Motor neuron (in vitro differentiated cells): ENCODE measurements around the gene PLA2G6. TPM values are rescaled to one million over a fixed set of nuclear protein-coding genes. Genes with fewer than 3 reads are reported as not detected.
A peak's percentile ranks its signal among the peaks of the same experiment; 100 is the strongest.

Experiments used
- ATAC-seq, 8 experiments: fragments of 200-7000 bp; cut with Tn5 transposase; replicated peaks in 6 of 8; 2 replicates each; pipeline ENCODE4 v1.8.0; 2021; ENCODE audit warnings: mild to moderate bottlenecking in 8 of 8, moderate library complexity in 8 of 8
- H3K27ac ChIP-seq, 2 donors: fragments of 250-450 bp; sonication (Bioruptor Pico); 2 replicates each; pipeline ENCODE4 v1.9.0; 2021; ENCODE audit warnings: antibody characterized with exemption in 2 of 2, mild to moderate bottlenecking in 2 of 2, moderate library complexity in 1 of 2
- H3K4me1 ChIP-seq, 2 donors: fragments of 250-450 bp; sonication (Bioruptor Pico); replicated peaks in 1 of 2; 2 replicates each; pipeline ENCODE4 v1.6.1; 2021; ENCODE audit warnings: antibody characterized with exemption in 2 of 2, mild to moderate bottlenecking in 2 of 2, moderate library complexity in 1 of 2
- H3K4me3 ChIP-seq, 5 donors: fragments of 250-450 bp; sonication (Bioruptor Pico); 2 replicates each; pipeline ENCODE4 v1.9.0; 2021; ENCODE audit warnings: antibody characterized with exemption in 5 of 5, mild to moderate bottlenecking in 5 of 5, moderate library complexity in 4 of 5
- WGBS, 10 experiments: fragments of 450-650 bp; shearing (Covaris generic); methylation state at CpG; one replicate each; pipeline ENCODE4 v1.0.0; 2022; 5-methylcytosine and 5-hydroxymethylcytosine counted together
- in situ Hi-C, 9 experiments: fragments of 400-800 bp; cut with MboI; loops; one replicate each; pipeline ENCODE4 v1.15.0; 2021; ENCODE audit warnings: low sequenced_read_pairs in 9 of 9, low pct_unique_long_range_greater_than_20kb in 2 of 9; ENCODE audit not compliant: unreplicated experiment in 9 of 9
- total RNA-seq, 8 experiments: library from RNA; unstranded; fragments of 300-600 nt; gene quantifications; 2 replicates each; pipeline versions ENCODE4 v1.2.3 to v1.2.4, GENCODE V29; 2022

Gene PLA2G6
- total RNA-seq, 8 experiments from 2014 or later: 8.6 to 56.8 (median 16.6) TPM

DNA sequence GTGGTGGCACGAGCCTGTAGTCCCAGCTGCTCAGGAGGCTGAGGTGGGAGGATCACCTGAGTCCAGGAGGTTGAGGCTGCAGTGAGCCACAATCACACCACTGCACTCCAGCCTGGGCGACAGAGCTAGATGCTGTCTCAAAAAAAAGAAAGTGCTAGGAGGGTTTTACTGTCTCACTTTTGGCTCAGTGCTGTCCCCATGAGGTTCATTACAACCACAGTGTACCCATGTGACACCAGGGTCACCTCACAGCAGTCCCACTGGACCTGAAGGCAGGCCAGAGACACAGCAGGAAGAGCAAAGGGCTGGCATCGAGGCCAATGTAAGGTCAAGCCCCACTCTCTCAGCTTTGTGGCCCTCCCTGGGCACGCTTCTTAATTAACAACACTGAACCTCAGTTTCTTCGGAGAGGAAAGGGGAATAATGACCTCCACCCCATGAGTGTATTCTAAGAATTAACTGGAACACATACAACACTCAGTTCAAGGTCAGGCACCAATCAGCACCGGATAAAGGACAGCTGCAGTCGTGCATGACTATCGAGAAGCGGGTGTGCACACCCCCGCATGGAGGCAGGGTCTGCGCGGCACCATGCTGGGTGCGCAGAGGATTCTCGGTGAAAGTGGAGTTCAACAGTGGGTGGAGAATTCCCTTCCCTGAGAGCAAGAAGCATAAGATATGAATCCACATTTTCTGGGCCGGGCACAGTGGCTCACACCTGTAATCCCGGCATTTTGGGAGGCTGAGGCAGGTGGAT, 40.2 kb downstream of the PLA2G6 start:
- H3K27ac ChIP-seq: no peak overlapping the region
- in situ Hi-C loops: no loop called here
- 40 to 100% (median 84%) methylated on average over 1 to 10 of the region's 16 CpGs; no CpG with 5 or more reads in 1 of the 10 experiments for WGBS, 10 experiments
- H3K4me3 ChIP-seq: no peak overlapping the region
- ATAC-seq: no peak
- no peaks in the 10 kb centered on the region for H3K4me1 ChIP-seq

DNA sequence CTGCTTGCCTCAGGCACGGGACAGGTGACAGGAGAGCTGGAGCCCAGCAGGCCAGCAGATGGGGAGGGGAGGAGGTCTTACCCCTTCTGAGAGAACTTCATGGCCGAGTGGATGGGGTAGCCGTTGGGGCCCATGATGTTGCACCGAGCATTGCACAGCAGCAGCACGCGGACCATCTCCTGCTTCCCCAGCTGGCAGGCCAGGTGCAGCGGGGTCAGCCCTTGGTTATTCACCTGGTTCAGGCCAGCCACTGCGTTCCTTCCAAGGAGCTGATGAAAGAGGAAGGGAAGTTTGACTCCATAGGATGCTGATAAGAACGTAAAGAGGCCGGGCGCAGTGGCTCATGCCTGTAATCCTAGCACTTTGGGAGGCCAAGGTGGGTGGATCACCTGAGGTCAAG, 41.7 kb downstream of the PLA2G6 start:
- WGBS, 10 experiments: 67 to 100% (median 85%) methylated on average over 1 to 4 of the region's 11 CpGs; no CpG with 5 or more reads in 3 of the 10 experiments

DNA sequence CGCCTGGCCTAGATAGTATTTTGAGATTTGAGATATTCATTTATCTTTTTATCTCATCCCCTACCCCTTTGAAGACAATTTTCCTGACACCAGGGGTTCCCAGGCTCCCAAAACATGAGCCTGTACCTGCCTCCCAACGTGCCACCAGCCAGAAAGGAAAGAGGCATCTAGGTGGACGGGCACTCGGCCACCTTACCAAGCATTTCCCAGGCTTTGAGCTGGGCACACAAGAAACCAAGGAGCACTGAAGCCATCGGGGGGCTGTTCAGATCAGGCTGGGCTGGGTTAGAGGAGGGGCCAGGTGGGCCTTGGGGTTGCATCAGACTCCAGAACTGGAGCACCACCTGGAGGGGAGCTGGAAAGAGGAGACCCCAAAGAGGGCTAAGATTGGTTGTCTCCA, 42.7 kb downstream of the PLA2G6 start:
- 64 to 100% (median 80%) methylated on average over 1 to 4 of the region's 5 CpGs; no CpG with 5 or more reads in 5 of the 10 experiments for WGBS, 10 experiments
- H3K27ac ChIP-seq: no peak overlapping the region

More for the DNA sequence above, 41.7 kb downstream of the PLA2G6 start:
- in situ Hi-C loops: no loop called here
- Histone ChIP-seq H3K27ac (no peak overlapping the region), H3K4me1 (no peaks in the 10 kb centered on the region), H3K4me3 (no peak overlapping the region)
- ATAC-seq: no peak

DNA sequence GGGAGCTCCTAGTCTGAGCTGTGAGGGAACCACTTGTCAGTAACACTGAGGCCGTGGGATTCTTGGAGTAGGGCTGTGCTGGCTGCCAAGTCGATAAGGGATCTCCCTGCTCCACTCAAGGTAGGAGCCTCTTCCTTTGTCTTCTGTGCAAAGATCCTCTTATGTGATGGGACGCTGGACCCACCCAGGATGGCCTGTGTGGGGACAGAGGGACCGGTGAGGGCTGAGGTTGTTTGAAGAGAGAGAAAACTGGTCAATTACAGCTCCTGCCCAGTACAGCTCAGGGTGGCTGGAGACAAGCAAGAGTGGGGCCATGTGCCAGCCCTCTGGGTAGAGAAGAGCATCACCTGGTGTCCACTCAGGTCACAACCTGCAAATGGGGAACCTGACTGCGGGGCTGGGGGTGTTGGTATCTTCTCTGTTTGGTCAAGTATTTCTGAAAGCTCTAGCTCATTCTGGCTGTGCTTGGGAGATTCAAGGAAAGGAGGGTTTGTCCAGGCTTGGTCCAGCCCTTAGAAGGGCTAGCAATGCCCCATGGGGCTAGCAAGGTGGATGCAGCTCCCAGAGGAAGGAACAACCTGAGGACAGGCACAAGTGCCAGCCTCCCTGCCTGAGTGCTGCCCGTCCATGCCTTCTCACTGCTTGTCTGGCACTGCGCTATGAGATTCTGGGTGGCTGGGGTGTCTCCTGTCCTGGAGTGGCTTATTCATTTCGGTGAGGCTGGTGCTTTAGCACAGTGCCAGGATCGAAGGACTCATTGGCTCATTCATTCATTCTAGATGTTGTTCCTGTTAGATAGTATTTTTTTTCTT, 43.5 kb downstream of the PLA2G6 start:
- H3K4me1 ChIP-seq: no peaks in the 10 kb centered on the region
- 73 to 93% (median 80%) methylated on average over 1 to 7 of the region's 9 CpGs; no CpG with 5 or more reads in 1 of the 10 experiments for WGBS, 10 experiments
- in situ Hi-C loops: no loop called here
- H3K27ac ChIP-seq: no peak overlapping the region
- ATAC-seq: no peak
- H3K4me3 ChIP-seq: no peak overlapping the region

More for the DNA sequence above, 42.7 kb downstream of the PLA2G6 start:
- no peaks in the 10 kb centered on the region for H3K4me1 ChIP-seq
- no peak overlapping the region for H3K4me3 ChIP-seq
- in situ Hi-C loops: no loop called here
- no peak for ATAC-seq

DNA sequence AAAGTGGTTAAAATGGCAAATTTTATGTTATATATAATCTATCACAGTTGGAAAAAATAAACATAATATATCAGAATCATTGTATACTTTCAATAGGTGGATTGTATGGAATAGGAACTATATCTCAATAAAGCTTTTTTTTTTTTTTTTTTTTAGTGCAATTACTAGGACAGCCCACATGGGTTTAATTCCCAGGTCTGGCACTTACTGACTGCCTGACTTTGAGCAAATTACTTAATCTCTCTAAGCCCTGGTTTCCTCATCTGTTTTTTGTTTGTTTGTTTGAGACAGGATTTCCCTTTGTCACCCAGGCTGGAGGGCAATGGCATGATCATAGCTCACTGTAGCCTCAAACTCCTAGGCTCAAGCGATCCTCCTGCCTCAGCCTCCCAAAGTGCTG, 45.0 kb downstream of the PLA2G6 start:
- 60 to 100% (median 100%) methylated on average over 1 of the region's 1 CpG; no CpG with 5 or more reads in 3 of the 10 experiments for WGBS, 10 experiments
- in situ Hi-C loops: no loop called here
- no peak overlapping the region for H3K27ac ChIP-seq
- ATAC-seq: no peak
- H3K4me1 ChIP-seq: no peaks in the 10 kb centered on the region
- H3K4me3 ChIP-seq: no peak overlapping the region

DNA sequence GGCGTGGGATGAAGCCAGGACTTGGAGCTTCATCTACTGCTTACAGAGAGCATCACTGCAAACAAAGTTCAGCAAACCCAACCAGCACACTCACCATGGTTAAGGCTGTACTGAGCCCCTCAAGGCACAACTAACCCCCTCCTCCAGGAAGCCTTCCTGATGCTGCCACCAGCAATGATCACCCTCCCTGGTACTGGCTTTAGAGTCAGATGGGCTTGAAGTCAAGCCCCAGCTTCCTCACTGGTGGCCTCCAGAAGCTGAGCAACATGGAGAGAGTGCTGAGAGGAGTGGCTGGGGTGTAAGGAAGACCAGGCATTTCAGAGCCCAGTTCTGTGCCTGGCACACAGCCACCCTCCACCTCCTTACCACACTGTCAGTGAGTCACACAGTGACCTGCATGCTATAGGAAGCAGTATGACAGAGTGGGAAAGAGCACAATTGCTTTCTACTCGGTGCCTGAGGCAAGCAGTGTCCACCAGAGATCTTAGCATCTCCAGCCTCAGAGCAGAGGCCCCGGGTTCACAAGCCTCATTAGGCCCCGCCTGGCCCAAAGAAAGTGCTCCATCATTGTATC, 46.4 kb downstream of the PLA2G6 start:
- Histone ChIP-seq H3K4me3 (no peak overlapping the region), H3K27ac (no peak overlapping the region), H3K4me1 (no peaks in the 10 kb centered on the region)
- in situ Hi-C loops: no loop called here
- ATAC-seq: peak in 3 of 8 experiments; percentile 14 to 98 (median 97)
- 86% methylated on average over 2 of the region's 4 CpGs; no CpG with 5 or more reads in 9 of the 10 experiments for WGBS, 10 experiments

DNA sequence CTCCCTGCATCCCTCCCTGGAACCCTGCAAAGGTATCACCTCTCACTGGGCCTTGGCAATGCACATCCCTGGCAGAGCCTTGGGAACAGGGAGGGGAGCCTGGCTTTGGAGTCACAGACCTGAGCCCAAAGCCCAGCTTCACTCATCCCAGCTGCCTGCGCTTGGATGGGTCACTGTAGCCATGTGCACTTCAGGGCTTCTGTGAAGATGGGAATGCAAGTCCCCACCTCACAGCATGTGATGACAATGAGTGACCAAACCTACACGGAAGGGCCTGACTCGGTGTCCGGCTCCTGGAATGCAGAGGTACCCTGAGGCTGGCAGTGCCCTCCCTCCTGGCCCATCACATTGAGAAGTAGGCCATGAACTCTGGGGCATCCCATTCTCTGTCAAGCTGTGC, 48.3 kb downstream of the PLA2G6 start:
- no peak for ATAC-seq
- in situ Hi-C loops: no loop called here
- WGBS, 10 experiments: 90 to 100% (median 100%) methylated on average over 1 to 3 of the region's 4 CpGs; no CpG with 5 or more reads in 5 of the 10 experiments
- Histone ChIP-seq H3K27ac (no peak overlapping the region), H3K4me3 (no peak overlapping the region), H3K4me1 (no peaks in the 10 kb centered on the region)

DNA sequence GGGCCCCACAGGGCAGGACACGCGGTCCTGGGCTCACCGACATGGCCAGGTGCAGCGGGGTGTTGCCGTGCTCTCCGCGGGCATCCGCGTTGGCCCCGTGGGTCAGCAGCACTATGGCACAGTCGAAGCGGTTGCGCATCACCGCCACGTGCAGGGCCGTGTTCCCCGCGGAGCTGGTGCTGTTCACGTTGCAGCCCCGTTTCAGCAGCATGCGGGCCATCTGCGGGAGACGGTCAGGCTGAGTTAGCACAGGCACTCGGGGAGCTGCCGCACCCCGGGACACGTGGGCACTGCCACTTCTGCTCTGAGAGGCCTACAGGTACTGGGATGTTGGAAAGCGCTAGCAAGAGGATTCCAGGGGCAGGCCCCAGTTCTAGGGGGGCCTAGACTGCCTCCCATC, 48.8 kb downstream of the PLA2G6 start:
- Histone ChIP-seq H3K27ac (no peak overlapping the region), H3K4me3 (no peak overlapping the region), H3K4me1 (no peaks in the 10 kb centered on the region)
- 86 to 100% (median 93%) methylated on average over 2 to 9 of the region's 28 CpGs; no CpG with 5 or more reads in 4 of the 10 experiments for WGBS, 10 experiments
- ATAC-seq: no peak
- in situ Hi-C loops: no loop called here

DNA sequence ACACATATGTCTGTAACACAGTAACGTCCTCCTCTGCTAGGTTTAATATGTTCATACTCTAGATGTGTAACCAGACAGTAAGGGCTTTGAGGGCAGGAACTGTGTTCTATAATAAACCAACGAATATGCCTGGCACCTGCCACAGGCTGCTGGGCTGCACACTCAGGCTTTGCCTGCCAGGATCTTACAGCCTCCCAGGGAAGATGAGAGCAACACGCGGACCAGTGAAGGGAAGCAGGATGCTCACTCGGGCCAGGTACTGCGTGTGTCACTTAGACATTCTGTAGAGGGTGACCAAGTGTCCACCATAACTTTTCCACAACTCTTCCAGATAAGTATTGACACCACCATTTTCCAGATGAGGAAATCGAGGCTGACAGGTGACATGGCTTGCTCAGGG, 49.5 kb downstream of the PLA2G6 start:
- 77 to 93% (median 83%) methylated on average over 2 to 4 of the region's 7 CpGs; no CpG with 5 or more reads in 7 of the 10 experiments for WGBS, 10 experiments
- no peak for ATAC-seq

DNA sequence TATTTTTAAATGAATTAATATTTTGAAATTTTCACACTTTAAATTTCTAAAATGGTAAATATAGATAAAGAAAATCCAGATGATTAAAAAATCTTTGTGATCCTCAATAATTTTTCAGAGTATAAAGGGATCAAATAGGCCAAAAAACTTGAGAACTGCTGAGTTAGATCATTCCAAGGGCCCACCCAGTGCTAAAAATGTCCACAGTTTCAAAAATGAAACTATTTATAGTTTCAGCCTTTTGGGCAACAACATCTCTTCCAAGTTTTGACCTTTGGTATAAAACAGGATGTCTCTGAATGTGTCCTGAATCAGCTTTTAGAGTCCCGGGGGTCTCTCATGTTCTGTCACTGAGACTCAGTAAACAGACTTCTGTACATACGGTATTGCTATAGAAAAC, 50.2 kb downstream of the PLA2G6 start:
- ATAC-seq: no peak
- H3K4me3 ChIP-seq: no peak overlapping the region
- H3K27ac ChIP-seq: no peak overlapping the region
- in situ Hi-C loops: no loop called here
- 0 to 92% (median 80%) methylated on average over 1 to 2 of the region's 2 CpGs; no CpG with 5 or more reads in 4 of the 10 experiments for WGBS, 10 experiments
- H3K4me1 ChIP-seq: peaks cover 0 to 9% of the 10 kb centered on the region in 2 donors

More for the DNA sequence above, 49.5 kb downstream of the PLA2G6 start:
- in situ Hi-C loops: no loop called here
- H3K4me3 ChIP-seq: no peak overlapping the region
- peaks cover 0 to 1% of the 10 kb centered on the region in 2 donors for H3K4me1 ChIP-seq
- H3K27ac ChIP-seq: no peak overlapping the region

DNA sequence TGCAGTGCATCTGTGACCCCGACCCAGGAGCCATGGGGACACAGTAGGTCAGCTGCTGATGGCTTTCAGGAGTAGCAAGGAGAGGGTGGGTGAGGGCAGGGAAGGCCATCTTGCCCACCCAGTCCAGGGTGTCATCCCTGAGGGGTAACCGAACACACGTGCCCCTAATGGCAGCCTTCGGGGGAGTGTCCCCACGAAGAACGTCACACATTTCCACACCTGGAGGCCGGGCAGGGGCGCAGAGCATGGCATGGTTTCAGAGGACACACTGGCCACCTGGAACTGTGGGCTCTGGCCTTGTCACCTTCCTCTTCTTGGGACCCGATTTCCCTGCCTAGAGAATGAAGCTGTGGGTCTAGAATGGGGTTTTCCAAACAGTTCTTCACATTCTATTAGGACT, 51.8 kb downstream of the PLA2G6 start:
- WGBS, 10 experiments: 80 to 100% (median 80%) methylated on average over 1 to 4 of the region's 9 CpGs; no CpG with 5 or more reads in 7 of the 10 experiments
- Histone ChIP-seq H3K4me3 (no peak overlapping the region), H3K27ac (no peak overlapping the region), H3K4me1 (peaks cover 0 to 9% of the 10 kb centered on the region in 2 donors)
- no peak for ATAC-seq
- in situ Hi-C loops: no loop called here

DNA sequence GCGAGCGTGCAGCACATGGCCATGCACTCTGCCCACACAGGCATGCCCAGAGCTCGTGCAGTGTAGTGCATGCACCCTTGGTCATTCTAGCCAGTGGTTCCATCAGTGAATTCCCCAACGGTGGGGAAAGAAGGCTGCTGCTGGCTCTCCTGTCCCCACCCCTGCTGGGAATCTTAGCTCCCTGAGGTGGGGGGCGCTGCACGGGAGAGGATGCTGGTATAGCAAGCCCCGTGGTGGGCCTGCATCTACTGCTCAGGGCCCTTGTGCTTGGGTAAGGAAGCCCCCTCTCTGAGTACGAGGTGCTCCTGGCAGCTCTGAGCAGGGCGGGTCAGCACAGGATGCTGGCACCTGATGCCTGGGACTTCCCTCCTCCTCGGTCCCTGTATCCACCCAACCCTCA, 52.6 kb downstream of the PLA2G6 start:
- no peak overlapping the region for H3K4me3 ChIP-seq
- no peak overlapping the region for H3K27ac ChIP-seq
- in situ Hi-C loops: no loop called here
- H3K4me1 ChIP-seq: peaks cover 0 to 9% of the 10 kb centered on the region in 2 donors
- 40 to 83% (median 80%) methylated on average over 1 to 4 of the region's 10 CpGs; no CpG with 5 or more reads in 7 of the 10 experiments for WGBS, 10 experiments
- ATAC-seq: no peak

DNA sequence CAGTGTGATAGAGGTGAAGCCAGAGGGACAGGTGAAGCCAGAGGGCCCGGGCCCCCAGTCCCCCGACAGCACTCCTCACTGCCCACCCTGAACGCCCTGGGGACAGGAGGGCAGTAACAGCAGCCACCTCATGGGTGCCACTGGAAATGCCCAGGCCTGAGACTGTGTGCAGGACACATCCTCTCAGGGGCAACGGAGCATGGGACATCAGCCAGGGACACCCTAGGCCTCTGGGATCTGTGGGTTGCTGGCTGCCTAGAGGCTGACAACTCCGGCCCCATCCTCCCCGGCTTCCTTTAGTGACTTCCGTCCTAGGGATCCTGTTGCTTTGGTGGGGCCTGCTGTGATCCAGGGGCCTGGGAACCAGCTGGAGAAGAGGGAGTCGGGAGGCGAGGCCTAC, 53.8 kb downstream of the PLA2G6 start:
- in situ Hi-C loops: no loop called here
- ATAC-seq: no peak
- Histone ChIP-seq H3K4me1 (peaks cover 0 to 9% of the 10 kb centered on the region in 2 donors), H3K27ac (no peak overlapping the region), H3K4me3 (no peak overlapping the region)
- 71 to 100% (median 96%) methylated on average over 1 to 2 of the region's 9 CpGs; no CpG with 5 or more reads in 6 of the 10 experiments for WGBS, 10 experiments
